ENCODE measurements around the gene RNF44.

Gene RNF44

GRCh38 chr5:176535101-176535663, 2.0 kb downstream of the RNF44 start:
- peak overlapping the region; percentile 97 for H3K27ac ChIP-seq
- TF ChIP-seq ZFX (IDR thresholded peaks at IDR 0.05) = no peak
- no peak for TF ChIP-seq CTCF (conservative IDR thresholded peaks at IDR 0.05)

GRCh38 chr5:176534640-176535039, 2.6 kb downstream of the RNF44 start:
- TF ChIP-seq ZFX (IDR thresholded peaks at IDR 0.05) = no peak
- no peak for TF ChIP-seq CTCF (conservative IDR thresholded peaks at IDR 0.05)
- peak overlapping the region; percentile 97 for H3K27ac ChIP-seq

GRCh38 chr5:176533894-176534611, 3.1 kb downstream of the RNF44 start:
- peak overlapping the region; percentile 97 for H3K27ac ChIP-seq
- TF ChIP-seq ZFX (IDR thresholded peaks at IDR 0.05) (no peak), CTCF (conservative IDR thresholded peaks at IDR 0.05) (no peak)

GRCh38 chr5:176533390-176533789, 3.8 kb downstream of the RNF44 start:
- no peak for TF ChIP-seq CTCF (conservative IDR thresholded peaks at IDR 0.05)
- no peak for TF ChIP-seq ZFX (IDR thresholded peaks at IDR 0.05)
- peak overlapping the region; percentile 97 for H3K27ac ChIP-seq

- no peak overlapping the region; the same call in 1 of the 2 replicates for H3K27ac ChIP-seq
- TF ChIP-seq CTCF (conservative IDR thresholded peaks at IDR 0.05) = no peak
- TF ChIP-seq ZFX (IDR thresholded peaks at IDR 0.05) = no peak
Observed at GRCh38 chr5:176532795-176533194, 4.4 kb downstream of the RNF44 start.

GRCh38 chr5:176531902-176532493, 5.2 kb downstream of the RNF44 start:
- TF ChIP-seq CTCF (conservative IDR thresholded peaks at IDR 0.05) (no peak), ZFX (IDR thresholded peaks at IDR 0.05) (no peak)

More at GRCh38 chr5:176531902-176532493, 5.2 kb downstream of the RNF44 start:
- no peak overlapping the region for H3K27ac ChIP-seq
